ENCODE data around the gene IGFBP6.
A peak's percentile ranks its signal among the peaks of the same experiment; 100 is the strongest.

The IGFBP6 gene

DNA sequence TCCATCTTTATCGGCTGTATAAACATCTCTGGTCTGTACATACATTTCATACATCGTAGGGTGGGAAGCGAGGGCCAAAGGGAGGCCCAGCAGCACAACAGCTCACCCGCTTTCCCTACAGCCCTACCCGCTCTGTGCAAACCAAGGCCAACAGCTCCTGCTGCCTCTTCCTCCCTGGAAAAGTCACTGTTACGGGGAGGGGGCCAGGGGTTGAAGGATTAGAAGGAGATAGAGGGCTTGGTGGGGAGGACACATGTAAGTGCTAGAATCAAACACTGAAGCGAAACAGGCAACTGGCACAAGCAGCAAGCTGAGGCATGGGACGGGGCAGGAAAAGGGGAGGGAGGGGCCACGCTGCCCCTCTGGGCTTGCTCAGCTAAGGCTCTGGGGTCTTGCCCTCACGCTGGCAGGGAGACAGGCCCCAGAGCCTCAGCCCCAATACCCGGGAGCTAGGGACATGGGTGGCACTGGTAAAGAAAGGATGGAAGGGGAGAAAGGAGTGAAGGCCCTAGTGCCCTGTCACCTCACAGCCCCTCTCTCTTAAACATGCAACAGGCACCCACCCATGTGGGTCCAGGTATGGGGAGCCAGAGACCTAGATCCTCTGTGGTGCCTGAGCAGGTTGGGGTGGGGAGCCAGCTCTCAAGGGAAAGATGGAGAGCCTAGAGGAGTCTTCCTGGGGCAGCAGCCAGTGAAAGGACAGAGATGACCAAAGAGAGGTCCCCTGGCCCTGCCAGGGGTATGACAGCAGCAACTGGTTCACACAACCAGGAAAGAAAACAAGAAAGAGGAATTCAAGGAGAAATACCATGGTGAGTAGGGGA lies 32.6 kb upstream of the IGFBP6 start:
- DNase-seq (ENCODE audit: low spot score in 2 of 2) (no peak), ATAC-seq (no peak)
- Mint-ChIP-seq H3K9me3 (no peaks in the 10 kb centered on the region), H3K36me3 (peaks cover 59% of the 10 kb centered on the region), H3K4me3 (no peak overlapping the region), H3K4me1 (peaks cover 39% of the 10 kb centered on the region), H3K27ac (peak overlapping the region; percentile 72)

DNA sequence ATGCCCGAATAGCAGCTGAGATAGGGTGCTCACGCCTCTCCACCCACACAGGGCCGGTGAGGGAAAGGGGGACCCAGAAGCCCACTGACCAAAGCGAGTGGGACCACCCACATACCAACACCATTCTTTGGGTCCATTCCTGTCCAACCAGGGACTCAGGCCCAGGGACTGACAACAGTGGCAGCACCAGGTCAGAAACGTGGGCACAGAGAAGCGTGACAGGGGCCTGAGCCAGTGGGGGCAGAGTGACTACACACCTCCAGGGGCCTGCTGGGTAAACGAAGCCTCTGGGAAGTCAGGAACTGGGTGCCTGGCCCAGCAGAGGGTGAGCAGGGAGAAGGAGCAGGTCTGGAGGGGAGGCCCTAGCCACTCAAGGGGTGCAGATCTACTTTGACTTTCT lies 32.0 kb upstream of the IGFBP6 start:
- Mint-ChIP-seq H3K9me3 (no peaks in the 10 kb centered on the region), H3K4me3 (no peak overlapping the region), H3K27ac (peak overlapping the region; percentile 72), H3K36me3 (peaks cover 65% of the 10 kb centered on the region), H3K4me1 (peaks cover 40% of the 10 kb centered on the region)
- ATAC-seq (no peak), DNase-seq (ENCODE audit: low spot score in 2 of 2) (no peak)

DNA sequence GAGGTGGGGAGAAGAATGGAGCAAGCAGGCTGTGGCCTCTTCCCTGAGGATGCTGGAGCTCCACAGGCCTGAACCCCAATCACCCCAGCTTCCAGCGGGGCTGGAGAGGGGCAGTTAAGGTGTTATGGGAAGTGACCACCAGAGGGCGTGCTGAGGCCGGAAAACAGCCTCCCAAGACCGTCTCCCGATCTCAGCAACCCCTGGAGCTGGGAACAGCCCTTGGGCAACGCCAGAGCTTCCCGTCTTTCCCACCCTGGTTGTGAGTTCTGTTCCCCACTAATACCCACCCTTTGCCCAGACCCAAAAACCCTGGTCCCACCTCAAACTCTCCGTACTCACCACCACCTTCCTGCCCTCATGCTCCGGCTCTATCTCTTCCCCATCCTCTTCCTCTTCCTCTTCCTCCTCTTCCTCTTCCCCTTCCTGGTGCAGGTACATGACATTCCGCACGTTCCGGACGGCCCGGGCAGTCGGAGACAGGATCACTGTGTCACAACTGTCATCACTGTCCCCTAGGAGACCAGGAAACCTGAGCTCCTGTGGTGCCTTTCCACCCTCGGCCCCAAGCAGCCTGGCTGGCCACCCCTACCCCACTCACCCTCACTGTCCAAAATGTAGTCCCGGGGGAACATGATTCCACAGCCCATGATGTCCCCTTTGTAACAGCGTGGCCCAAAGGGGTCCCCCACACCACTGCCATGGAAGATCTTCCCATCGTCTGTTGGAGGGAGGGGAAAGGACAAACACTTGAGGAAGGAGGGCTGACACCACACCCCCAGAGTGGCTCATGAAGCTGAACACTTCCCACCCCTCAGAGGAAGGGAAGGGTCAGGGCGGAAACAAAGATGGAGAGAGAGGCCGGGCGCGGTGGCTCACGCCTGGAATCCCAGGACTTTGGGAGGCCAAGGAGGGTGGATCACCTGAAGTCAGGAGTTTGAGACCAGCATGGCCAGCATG lies 31.2 kb upstream of the IGFBP6 start:
- peak; percentile 64 for ATAC-seq

DNA sequence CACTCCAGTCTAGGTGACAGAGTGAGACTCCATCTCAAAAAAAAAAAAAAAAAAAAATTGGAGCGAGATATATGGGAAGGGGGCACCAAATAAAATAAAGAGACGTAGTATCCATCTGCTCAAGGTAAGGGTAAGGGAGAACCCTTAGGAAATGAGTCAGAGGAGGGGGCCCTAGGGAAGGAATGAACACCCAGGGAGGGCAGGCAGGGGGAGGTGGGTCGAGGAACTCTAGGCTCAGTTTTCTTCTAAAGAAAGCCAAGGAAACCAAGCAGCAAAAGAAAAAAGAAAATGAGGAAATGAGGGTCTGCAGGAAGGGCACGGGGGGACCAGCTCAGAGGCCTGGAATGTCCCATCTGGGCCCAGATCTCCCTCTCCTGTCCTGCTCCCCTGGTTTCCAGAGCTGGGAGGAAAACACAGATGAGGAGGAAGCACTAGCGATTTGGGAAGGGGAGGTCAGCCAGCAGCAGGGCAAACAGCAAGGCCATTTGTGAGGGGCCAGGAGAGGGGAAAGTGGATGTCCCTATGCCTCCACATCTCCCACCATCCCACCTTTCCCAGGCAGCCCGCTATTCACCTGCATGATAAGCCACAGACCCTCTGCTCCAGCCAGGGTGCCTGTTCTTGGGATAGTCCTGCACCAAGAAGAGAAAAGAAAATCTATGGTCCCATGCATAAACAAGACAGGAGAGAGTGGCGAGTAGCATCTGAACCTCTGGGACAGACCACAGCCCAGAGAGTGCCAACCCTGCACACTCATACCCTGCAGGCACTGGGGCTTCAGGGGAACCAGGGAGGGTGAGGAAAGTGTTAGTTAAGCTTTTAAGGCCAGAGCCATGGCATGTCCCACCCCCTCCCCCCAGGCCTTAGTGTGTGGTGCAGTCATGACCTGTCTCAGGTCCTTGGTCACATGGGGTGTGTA lies 30.1 kb upstream of the IGFBP6 start:
- ATAC-seq (peak; percentile 68), DNase-seq (ENCODE audit: low spot score in 2 of 2) (no peak)
- Mint-ChIP-seq H3K36me3 (peaks cover 76% of the 10 kb centered on the region), H3K4me1 (peaks cover 58% of the 10 kb centered on the region), H3K27ac (peak overlapping the region; percentile 72), H3K9me3 (no peaks in the 10 kb centered on the region), H3K4me3 (no peak overlapping the region)

More for the DNA sequence above, 31.2 kb upstream of the IGFBP6 start:
- Mint-ChIP-seq H3K36me3 (peaks cover 71% of the 10 kb centered on the region), H3K4me1 (peaks cover 48% of the 10 kb centered on the region), H3K27ac (peak overlapping the region; percentile 72), H3K4me3 (peak overlapping the region; percentile 1), H3K9me3 (no peaks in the 10 kb centered on the region)
- DNase-seq (ENCODE audit: low spot score in 2 of 2), result peak; percentile 60 to 83

DNA sequence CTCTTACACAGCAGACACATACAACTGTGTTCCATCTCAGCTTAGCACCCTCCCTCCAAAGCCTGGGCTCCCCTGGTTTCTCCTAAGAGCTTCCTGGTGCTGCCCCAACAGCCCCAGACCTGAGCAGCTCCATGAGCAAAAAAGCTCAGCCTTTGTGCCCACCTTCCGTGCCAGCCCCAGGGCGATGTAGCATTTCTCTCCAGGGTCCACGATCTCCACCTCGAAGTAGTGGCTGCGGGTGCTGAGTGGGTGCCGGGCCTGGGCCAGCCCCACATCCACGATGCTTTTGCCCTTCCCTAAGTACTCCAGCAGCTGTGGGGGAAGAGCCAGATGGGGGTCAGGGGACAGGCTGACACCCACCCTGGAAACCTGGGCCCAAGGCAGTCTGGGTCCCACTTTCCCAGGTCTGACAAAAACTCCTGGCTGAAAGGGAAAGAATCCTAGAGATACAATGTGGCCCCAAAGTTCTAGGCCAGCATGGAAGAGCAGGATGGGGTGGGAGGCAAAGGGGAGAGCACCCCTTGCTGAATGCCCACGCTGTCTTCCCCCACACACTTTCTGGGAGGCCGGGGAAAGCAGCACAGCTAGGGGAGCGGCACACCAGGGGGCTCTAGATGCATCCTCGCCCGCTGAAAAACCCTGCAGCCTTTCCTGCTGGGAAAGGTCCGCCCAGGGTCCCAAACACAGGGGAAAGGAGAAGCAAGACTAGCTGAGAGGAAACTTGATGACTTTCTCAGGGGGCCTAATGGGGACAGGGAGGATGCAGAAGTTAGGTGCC lies 29.3 kb upstream of the IGFBP6 start:
- Mint-ChIP-seq H3K27ac (peak overlapping the region; percentile 72), H3K9me3 (no peaks in the 10 kb centered on the region), H3K36me3 (peaks cover 81% of the 10 kb centered on the region), H3K4me3 (no peak overlapping the region), H3K4me1 (peaks cover 58% of the 10 kb centered on the region)
- ATAC-seq (no peak), DNase-seq (ENCODE audit: low spot score in 2 of 2) (no peak)

DNA sequence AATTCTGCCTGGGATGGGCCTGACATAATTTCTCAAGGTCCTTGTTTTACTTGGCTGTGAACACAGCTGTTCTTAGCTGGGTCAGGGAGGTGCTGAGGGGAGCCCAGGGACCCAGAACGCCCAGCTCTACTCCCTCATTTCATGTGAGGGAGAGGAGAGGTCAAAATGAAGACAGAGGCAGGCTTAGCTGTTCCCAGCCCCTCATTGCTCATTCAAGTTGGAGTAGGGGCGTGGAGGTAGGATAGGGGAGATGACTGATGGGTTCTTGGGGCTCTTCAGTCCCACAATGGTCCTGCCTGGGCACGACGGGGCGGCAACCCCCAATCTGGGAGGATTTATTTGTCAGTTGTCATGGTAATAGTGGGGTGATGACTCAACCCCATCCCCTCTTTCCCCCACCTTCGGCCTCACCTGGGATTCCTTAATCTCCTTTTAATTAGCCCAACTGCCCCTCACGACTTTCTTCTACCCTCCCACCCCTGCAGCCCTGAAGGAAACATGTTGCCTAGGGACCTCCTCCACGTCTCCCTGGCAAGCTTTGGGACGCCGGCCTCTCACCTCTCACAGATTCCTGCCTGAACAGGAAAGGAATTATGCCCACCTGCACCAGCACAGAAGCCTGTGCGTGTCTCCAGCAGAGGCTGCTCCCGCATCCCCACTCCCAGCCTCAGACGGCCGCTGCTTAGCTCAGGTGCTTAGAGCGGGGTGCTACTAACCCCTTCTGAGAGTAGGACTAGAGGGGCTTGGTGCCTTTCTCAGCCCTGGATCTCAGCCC lies 28.5 kb upstream of the IGFBP6 start:
- peak overlapping the region; percentile 72 for H3K27ac Mint-ChIP-seq
- DNase-seq (ENCODE audit: low spot score in 2 of 2) (no peak), ATAC-seq (no peak)
- H3K9me3 Mint-ChIP-seq, result no peaks in the 10 kb centered on the region
- peaks cover 85% of the 10 kb centered on the region for H3K36me3 Mint-ChIP-seq
- no peak overlapping the region for H3K4me3 Mint-ChIP-seq
- H3K4me1 Mint-ChIP-seq, result peaks cover 60% of the 10 kb centered on the region

DNA sequence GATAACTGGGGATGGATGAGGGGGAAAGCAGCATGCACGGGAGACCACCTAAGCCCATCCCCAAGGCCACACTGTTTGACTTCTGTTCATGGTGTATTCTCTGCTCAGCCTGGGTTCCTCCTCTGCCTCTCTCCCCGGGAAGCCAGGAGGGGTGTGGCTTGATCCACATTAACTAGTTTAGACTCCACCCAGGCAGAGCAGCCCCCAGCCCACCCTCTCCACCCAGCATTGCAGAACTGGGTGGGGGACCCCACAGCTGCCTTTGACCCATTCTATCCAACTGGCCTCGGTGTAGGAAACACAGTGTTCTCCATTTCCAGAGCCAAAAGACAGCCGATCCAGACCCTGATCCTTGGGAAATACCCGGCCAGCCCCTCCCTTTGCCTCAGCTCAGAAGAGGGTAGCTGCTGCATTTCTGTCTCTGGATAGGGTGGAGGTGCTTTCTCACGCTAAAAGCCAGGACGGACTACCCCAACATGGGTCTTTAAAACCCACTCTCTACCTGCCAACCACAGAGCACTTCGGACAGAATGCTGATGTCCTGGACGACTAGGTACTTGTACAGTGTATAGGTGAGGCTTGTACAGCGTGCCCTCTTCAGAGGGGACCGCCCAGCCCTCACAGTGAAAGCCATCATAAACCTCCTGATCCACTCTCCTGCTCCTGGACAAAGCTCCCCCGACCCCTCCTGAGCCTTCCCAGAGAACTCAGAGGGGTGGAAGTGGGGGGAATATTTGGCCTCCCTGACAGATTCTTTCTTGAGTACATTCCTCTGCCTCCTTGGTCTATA lies 27.7 kb upstream of the IGFBP6 start:
- peak overlapping the region; percentile 72 for H3K27ac Mint-ChIP-seq
- no peak overlapping the region for H3K4me3 Mint-ChIP-seq
- peaks cover 65% of the 10 kb centered on the region for H3K4me1 Mint-ChIP-seq
- no peak for ATAC-seq
- peaks cover 87% of the 10 kb centered on the region for H3K36me3 Mint-ChIP-seq
- DNase-seq (ENCODE audit: low spot score in 2 of 2), result no peak
- H3K9me3 Mint-ChIP-seq, result no peaks in the 10 kb centered on the region

DNA sequence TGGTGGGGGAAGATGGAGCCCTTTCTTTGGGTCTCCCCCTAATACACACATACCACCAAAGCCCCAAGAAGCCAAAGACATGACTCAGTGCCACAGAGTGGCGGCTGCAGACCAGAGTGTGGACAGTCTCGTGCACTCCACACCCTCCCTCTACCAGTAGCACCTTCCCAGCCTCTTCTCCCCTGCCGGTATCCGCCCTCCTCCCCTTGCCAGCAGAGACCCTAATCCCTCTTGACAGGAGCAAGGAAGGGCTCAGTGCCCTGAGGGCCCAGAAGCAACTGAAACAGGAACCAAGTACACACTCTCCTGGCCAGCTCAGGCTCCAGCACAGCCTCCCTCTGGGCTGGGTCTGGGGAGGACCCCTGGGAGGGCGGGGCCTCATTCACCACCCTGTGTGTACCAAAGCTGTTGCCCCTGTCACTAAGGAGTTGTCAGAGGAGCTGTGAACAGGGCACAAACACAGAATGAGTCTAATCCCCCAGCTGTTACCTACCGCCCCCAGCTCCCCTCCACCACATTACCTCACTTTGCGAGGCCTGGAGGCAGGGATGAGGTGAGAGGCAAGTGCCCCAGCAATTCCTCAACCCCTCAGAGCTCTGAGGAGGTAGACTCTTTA lies 26.5 kb upstream of the IGFBP6 start:
- peaks cover 65% of the 10 kb centered on the region for H3K4me1 Mint-ChIP-seq
- H3K4me3 Mint-ChIP-seq, result no peak overlapping the region
- ATAC-seq (no peak), DNase-seq (ENCODE audit: low spot score in 2 of 2) (no peak)
- peaks cover 87% of the 10 kb centered on the region for H3K36me3 Mint-ChIP-seq
- H3K9me3 Mint-ChIP-seq, result no peaks in the 10 kb centered on the region
- peak overlapping the region; percentile 72 for H3K27ac Mint-ChIP-seq

DNA sequence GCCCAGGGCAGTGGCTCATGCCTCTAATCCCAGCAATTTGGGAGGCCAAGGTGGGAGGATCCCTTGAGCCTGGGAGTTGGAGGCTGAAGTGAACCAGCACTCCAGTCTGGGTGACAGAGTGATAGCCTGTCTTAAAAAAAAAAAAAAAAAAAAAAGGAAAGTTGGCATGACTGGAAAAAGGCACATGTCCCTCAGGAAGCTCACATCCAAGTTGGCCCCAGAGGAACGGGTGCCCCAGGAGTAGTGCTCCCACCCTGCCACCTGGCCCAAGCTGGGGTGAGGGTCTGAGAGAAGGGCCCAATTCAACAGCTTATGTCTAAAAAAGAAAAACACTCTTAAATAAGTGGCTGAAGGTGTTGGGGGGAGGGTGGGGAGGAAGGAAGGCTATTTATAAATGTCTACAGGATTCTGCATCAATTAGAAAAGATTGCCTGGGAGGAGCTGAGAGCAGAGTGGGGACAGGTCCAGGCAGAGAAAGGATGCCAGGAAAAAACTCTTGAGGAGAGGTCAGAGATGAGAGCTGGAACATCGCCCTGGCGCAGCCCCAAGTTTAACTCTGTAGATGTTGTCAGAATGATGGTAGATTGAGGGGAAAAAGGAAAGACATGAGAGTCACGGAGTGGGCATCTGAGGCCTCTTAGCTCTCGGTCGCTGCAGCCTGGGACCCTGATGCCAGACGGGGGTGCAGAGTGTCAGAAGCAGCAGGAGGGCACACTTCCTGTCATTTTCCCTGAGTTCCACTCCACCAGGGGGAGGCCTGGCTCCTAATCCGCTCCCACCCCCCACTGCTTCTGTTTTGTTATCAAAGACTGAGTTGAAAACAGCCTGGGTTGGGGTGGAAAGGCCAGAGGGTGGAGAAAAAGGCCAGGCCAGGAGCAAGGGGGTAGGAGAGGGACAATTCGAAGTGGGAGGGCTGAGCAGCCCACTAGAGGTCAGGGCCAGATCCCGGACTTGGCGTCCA lies 25.6 kb upstream of the IGFBP6 start:
- Mint-ChIP-seq H3K36me3 (peaks cover 87% of the 10 kb centered on the region), H3K4me3 (no peak overlapping the region), H3K27ac (peak overlapping the region; percentile 72), H3K9me3 (no peaks in the 10 kb centered on the region), H3K4me1 (peaks cover 64% of the 10 kb centered on the region)
- no peak for DNase-seq (ENCODE audit: low spot score in 2 of 2)
- ATAC-seq, result no peak

DNA sequence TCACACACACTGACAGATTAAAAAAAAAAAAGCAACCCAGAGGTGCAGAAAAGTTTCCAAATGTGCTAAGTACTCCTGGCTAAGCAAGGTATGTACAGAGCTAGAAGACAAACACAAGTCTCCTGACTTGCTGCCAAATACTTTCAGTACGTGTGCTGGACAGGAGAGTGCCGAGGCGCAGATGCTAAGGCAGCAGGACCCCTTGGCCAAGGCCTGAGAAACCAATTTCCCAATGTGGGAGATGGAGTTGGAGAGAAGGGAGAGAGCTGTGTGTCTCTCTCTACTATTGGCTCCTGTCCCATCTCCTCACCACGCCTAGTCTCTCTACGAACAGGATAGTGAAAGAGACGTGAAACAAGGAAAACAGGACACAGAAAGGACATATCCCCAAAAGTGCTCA lies 23.6 kb upstream of the IGFBP6 start:
- DNase-seq (ENCODE audit: low spot score in 2 of 2), result no peak
- H3K36me3 Mint-ChIP-seq, result peaks cover 78% of the 10 kb centered on the region

DNA sequence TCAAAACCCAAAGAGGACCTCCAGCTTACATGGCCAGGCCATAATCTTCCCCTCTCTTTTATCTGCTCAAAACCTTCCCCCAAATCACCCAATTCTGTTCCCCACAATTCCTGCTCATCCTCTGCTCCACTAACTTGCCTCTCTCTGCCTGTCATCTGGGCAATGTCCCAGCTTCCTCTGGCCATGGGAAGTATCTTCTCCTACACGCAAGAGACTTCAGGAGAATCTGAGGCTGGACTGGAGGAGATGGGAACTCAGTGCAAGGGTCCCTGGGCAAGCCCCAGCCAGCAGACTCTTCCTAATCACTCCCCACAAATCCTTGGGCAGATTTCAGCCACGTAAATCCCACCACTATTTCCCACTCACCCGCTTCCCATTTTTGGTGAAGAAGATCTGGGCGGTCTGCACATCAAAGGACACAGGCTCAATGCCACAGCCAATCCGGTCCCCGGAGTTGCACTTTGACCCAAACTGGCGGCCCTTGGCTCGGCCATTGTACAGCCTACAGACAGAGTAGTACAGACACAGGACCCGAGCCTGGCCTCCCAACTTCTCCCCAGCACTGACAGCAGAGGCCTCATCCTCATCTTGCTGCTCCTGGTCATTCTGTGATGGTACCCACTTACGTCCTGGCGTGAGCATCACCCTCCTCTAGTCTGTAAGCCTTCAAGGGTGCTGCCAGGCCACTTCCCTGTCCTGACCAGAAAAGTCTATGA lies 23.0 kb upstream of the IGFBP6 start:
- DNase-seq (ENCODE audit: low spot score in 2 of 2) (no peak), ATAC-seq (no peak)
- H3K27ac Mint-ChIP-seq, result peak overlapping the region; percentile 93
- no peaks in the 10 kb centered on the region for H3K9me3 Mint-ChIP-seq
- peaks cover 81% of the 10 kb centered on the region for H3K36me3 Mint-ChIP-seq
- H3K4me1 Mint-ChIP-seq, result peaks cover 61% of the 10 kb centered on the region
- no peak overlapping the region for H3K4me3 Mint-ChIP-seq

More for the DNA sequence above, 23.6 kb upstream of the IGFBP6 start:
- no peak for ATAC-seq
- Mint-ChIP-seq H3K4me3 (no peak overlapping the region), H3K27ac (peak overlapping the region; percentile 93), H3K4me1 (peaks cover 64% of the 10 kb centered on the region), H3K9me3 (no peaks in the 10 kb centered on the region)
